Fibroblast of lung (primary cell): ENCODE results near the gene MRPS35. TPM values are rescaled to one million over a fixed set of nuclear protein-coding genes. Genes with fewer than 3 reads are reported as not detected.

ENCODE experiments used
- DNase-seq, 2 donors: peaks; one replicate each; pipeline versions ENCODE4 v3.0.0 to v3.0.0-alpha.2; 2010; ENCODE audit warnings: low read depth in 2 of 2
- H2AFZ ChIP-seq: 2 replicates; pipeline ENCODE4 v1.5.1; 2012; ENCODE audit warnings: low read length, control low read depth, inconsistent platforms
- H3K27ac ChIP-seq: 2 replicates; pipeline ENCODE4 v1.5.1; 2011; ENCODE audit warnings: low read length, control low read depth; ENCODE audit not compliant: insufficient read depth
- H3K27me3 ChIP-seq: 2 replicates; pipeline ENCODE4 v1.5.1; 2011; ENCODE audit warnings: mild to moderate bottlenecking, low read length; ENCODE audit not compliant: control insufficient read depth, insufficient read depth
- H3K36me3 ChIP-seq: 2 replicates; pipeline ENCODE4 v1.5.1; 2011; ENCODE audit warnings: low read length; ENCODE audit not compliant: control insufficient read depth, insufficient read depth
- H3K4me1 ChIP-seq: 2 replicates; pipeline ENCODE4 v1.5.1; 2011; ENCODE audit warnings: low read length; ENCODE audit not compliant: control insufficient read depth, insufficient read depth; ENCODE audit errors: extremely low read depth
- H3K4me2 ChIP-seq: 2 replicates; pipeline ENCODE4 v1.5.1; 2011; ENCODE audit warnings: low read length, control low read depth; ENCODE audit not compliant: insufficient read depth; ENCODE audit errors: extremely low read depth
- H3K4me3 ChIP-seq, 4 experiments: fragments of 200-600 bp in 1 of 4; sonication (generic) in 1 of 4; replicated peaks in 1 of 4; 2 replicates each; pipeline ENCODE4 v1.5.1; 2011 to 2016; ENCODE audit warnings: low read length in 4 of 4, low read depth in 3 of 4, mild to moderate bottlenecking in 3 of 4, control low read depth in 2 of 4, inconsistent platforms in 1 of 4, mixed read lengths in 1 of 4; ENCODE audit not compliant: insufficient read depth in 1 of 4; ENCODE audit errors: control extremely low read depth in 1 of 4
- H3K79me2 ChIP-seq: 2 replicates; pipeline ENCODE4 v1.5.1; 2012; ENCODE audit warnings: mild to moderate bottlenecking, low read length, inconsistent platforms; ENCODE audit not compliant: control insufficient read depth, insufficient read depth
- H3K9ac ChIP-seq: 2 replicates; pipeline ENCODE4 v1.5.1; 2011; ENCODE audit warnings: mild to moderate bottlenecking, low read length, control low read depth; ENCODE audit not compliant: insufficient read depth
- H3K9me3 ChIP-seq: 2 replicates; pipeline ENCODE4 v1.5.1; 2012; ENCODE audit warnings: low read depth, low read length; ENCODE audit not compliant: control insufficient read depth, insufficient read depth
- H4K20me1 ChIP-seq: 2 replicates; pipeline ENCODE4 v1.5.1; 2011; ENCODE audit warnings: low read length; ENCODE audit not compliant: control insufficient read depth, insufficient read depth; ENCODE audit errors: extremely low read depth
- CTCF ChIP-seq, 2 donors: IDR thresholded peaks in 1 of 2; conservative IDR thresholded peaks in 1 of 2; 1 replicate in 1 of 2; 2 replicates in 1 of 2; pipeline ENCODE4 v1.5.1; 2011 to 2012; ENCODE audit warnings: low read length in 2 of 2, control low read depth in 1 of 2, inconsistent platforms in 1 of 2, low read depth in 1 of 2, mild to moderate bottlenecking in 1 of 2
- EZH2 ChIP-seq: IDR thresholded peaks from 2 replicates; pipeline ENCODE4 v1.5.1; 2012; ENCODE audit warnings: low read length, control low read depth, mild to moderate bottlenecking; ENCODE audit errors: missing control alignments
- polyA plus RNA-seq, 2 donors: library from polyadenylated mRNA; depleted of rRNA in 1 of 2; stranded (reverse) in 1 of 2; unstranded in 1 of 2; fragments of >200 nt; gene quantifications; 2 replicates each; pipeline ENCODE4 v1.2.1, GENCODE V29; 2011 to 2012; ENCODE audit warnings: missing spikeins in 1 of 2
- total RNA-seq: library from RNA; depleted of rRNA; stranded (reverse); fragments of >200 nt; gene quantifications from 2 replicates; pipeline ENCODE4 v1.2.1, GENCODE V29; 2014

The MRPS35 gene
- total and polyA plus RNA-seq, 2 donors (not counting 1 experiment from before 2014, with no cell fraction given), result 52.5 to 70.7 TPM

DNA sequence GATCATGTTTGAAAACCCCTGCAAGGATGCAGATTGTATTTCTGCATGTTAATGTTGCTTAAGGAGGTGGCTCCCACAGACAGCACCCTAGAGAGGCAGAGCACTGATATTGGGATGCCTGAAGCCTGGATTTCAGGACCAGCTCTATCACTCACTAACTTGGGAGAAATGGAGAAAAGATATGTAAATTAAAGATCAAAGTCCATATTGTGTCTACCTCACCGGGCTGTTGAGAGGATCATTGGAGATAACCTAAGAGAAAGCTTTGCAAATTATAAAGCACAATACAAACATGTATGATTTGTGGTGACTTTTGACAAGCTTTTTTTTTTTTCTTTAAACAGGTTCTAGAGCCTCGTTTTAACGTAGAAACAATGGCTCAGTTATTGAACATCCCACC is 22.0 kb upstream of the MRPS35 start:
- Histone ChIP-seq H3K79me2 (no peaks in the 10 kb centered on the region), H3K27ac (no peak overlapping the region), H3K9ac (no peak overlapping the region), H3K4me3 (no peak overlapping the region), H3K27me3 (no peaks in the 10 kb centered on the region), H3K4me2 (no peak overlapping the region), H3K9me3 (no peaks in the 10 kb centered on the region), H4K20me1 (no peaks in the 10 kb centered on the region), H3K36me3 (peaks cover 14% of the 10 kb centered on the region), H2AFZ (no peak overlapping the region), H3K4me1 (no peaks in the 10 kb centered on the region)
- no peak for DNase-seq
- TF ChIP-seq EZH2 (no peak), CTCF (conservative IDR thresholded peaks at IDR 0.05 in 1 of 2, IDR thresholded peaks at IDR 0.05 in 1 of 2; ENCODE audit: low read depth in 1 of 2, low read length in 2 of 2) (no peak)

DNA sequence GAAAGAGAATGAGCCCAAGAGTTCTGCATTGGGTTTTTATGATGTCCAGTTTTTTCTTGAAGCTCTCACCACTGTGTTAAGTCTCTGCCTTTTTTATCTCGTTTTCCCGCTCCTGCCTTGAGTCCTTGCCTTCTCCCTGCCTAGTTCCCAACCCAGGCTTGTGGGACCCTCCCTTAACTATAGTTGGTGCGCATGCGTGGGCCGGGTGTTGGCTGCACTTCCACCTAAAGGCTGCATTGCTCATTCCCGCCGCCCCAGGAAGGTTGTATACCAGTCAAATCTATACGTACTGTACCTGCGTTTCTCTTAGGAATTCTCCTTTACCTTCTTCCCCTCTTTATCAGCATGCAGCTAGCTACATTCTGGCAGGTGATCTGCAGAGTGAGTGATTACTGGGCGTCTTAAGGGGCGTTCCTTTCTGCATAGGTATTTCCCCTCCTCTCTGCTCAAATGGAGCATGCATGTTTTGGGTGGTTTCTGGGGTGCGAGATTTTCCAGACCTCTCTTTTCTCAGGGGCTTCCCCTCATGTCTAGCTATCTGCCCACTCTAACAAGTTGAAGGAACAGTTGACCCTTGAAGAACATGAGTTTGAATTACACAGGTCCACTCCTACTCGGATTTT is 21.0 kb upstream of the MRPS35 start:
- no peak for TF ChIP-seq CTCF (conservative IDR thresholded peaks at IDR 0.05 in 1 of 2, IDR thresholded peaks at IDR 0.05 in 1 of 2; ENCODE audit: low read depth in 1 of 2, low read length in 2 of 2)
- no peak for TF ChIP-seq EZH2
- Histone ChIP-seq H3K4me1 (no peaks in the 10 kb centered on the region), H3K4me3 (no peak overlapping the region), H3K27me3 (no peaks in the 10 kb centered on the region), H3K36me3 (peaks cover 14% of the 10 kb centered on the region), H3K4me2 (no peak overlapping the region), H3K27ac (no peak overlapping the region), H3K9ac (no peak overlapping the region), H3K9me3 (no peaks in the 10 kb centered on the region), H2AFZ (no peak overlapping the region), H3K79me2 (no peaks in the 10 kb centered on the region), H4K20me1 (no peaks in the 10 kb centered on the region)
- DNase-seq, result no peak

DNA sequence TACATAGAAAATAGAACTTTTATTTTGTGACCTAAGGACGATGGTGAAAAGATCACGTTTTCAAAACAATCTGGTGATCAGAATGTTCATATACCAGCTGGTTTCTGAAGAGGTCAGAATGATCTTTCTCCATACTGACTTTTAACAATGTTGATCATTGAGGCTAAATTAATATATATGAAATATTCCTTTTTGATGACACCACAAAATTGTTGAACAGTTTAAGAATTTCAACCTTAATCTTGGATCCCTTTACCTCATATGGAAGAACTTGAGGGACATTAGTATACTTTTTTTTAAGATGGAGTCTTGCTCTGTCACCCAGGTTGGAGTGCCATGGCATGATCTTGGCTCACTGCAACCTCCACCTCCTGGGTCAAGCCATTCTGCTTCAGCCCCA is 17.2 kb upstream of the MRPS35 start:
- H3K27me3 ChIP-seq, result no peaks in the 10 kb centered on the region
- no peak overlapping the region for H3K4me2 ChIP-seq
- no peak overlapping the region for H2AFZ ChIP-seq
- no peaks in the 10 kb centered on the region for H3K9me3 ChIP-seq
- H4K20me1 ChIP-seq, result no peaks in the 10 kb centered on the region
- TF ChIP-seq EZH2 (no peak), CTCF (conservative IDR thresholded peaks at IDR 0.05 in 1 of 2, IDR thresholded peaks at IDR 0.05 in 1 of 2; ENCODE audit: low read depth in 1 of 2, low read length in 2 of 2) (no peak)
- H3K36me3 ChIP-seq, result peaks cover 13% of the 10 kb centered on the region
- H3K4me3 ChIP-seq, result no peak overlapping the region
- DNase-seq, result no peak
- H3K4me1 ChIP-seq, result no peaks in the 10 kb centered on the region
- no peak overlapping the region for H3K27ac ChIP-seq
- no peak overlapping the region for H3K9ac ChIP-seq
- H3K79me2 ChIP-seq, result no peaks in the 10 kb centered on the region
